Measurements from ENCODE around the gene ANAPC7. TPM values are rescaled to one million over a fixed set of nuclear protein-coding genes. Genes with fewer than 3 reads are reported as not detected.

The ANAPC7 gene
- polyA plus RNA-seq, 1 of the 3 experiments (the other 2 are of a cell fraction) = 58.9 TPM

DNA sequence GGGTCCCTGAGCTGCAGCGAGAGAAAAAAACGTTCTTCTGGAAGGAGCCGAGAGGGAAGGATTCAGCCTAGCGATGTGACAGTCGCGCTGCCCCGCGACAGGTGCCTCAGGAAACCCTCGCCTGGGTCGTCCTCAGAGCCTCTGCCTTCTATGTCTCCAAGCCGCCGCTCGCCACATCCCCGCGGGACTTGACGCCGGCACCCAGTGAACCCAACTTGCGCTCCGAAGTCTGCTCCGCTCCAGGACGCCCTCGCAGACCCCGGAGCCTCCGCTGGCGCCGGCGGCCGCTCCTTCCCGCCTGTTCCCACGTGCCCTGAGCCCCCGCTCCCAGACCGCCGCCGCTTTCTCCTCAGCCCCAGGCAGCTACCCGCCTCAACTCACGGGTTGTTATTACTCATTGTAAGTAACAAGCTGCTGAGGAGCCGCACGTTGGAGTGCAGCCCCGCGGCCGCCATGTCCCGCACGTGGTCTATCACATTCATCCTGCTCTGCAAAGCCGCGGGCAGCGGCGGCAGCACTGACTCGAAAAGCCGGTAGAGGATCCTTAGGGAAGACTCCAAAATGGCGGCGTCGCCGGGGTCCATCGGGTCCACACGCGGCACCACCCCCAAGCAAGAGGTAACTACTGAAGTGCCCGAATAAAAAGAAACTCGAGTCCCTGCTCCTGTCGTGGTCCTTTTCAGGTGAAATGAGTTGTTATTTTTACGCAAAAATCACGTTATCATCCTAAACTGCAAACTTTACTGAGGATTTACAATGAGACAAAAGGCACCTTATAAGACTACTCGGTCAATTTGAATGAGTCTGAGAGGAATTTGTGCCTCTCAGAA, at the start of gene ANAPC7 (continued):
- TF ChIP-seq, protein P1, sequence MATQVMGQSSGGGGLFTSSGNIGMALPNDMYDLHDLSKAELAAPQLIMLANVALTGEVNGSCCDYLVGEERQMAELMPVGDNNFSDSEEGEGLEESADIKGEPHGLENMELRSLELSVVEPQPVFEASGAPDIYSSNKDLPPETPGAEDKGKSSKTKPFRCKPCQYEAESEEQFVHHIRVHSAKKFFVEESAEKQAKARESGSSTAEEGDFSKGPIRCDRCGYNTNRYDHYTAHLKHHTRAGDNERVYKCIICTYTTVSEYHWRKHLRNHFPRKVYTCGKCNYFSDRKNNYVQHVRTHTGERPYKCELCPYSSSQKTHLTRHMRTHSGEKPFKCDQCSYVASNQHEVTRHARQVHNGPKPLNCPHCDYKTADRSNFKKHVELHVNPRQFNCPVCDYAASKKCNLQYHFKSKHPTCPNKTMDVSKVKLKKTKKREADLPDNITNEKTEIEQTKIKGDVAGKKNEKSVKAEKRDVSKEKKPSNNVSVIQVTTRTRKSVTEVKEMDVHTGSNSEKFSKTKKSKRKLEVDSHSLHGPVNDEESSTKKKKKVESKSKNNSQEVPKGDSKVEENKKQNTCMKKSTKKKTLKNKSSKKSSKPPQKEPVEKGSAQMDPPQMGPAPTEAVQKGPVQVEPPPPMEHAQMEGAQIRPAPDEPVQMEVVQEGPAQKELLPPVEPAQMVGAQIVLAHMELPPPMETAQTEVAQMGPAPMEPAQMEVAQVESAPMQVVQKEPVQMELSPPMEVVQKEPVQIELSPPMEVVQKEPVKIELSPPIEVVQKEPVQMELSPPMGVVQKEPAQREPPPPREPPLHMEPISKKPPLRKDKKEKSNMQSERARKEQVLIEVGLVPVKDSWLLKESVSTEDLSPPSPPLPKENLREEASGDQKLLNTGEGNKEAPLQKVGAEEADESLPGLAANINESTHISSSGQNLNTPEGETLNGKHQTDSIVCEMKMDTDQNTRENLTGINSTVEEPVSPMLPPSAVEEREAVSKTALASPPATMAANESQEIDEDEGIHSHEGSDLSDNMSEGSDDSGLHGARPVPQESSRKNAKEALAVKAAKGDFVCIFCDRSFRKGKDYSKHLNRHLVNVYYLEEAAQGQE (IDR thresholded peaks at IDR 0.05; ENCODE audit: low read depth, low read length) = peak; percentile 33; the same call in 1 of the 2 replicates
- TF ChIP-seq, protein P2, sequence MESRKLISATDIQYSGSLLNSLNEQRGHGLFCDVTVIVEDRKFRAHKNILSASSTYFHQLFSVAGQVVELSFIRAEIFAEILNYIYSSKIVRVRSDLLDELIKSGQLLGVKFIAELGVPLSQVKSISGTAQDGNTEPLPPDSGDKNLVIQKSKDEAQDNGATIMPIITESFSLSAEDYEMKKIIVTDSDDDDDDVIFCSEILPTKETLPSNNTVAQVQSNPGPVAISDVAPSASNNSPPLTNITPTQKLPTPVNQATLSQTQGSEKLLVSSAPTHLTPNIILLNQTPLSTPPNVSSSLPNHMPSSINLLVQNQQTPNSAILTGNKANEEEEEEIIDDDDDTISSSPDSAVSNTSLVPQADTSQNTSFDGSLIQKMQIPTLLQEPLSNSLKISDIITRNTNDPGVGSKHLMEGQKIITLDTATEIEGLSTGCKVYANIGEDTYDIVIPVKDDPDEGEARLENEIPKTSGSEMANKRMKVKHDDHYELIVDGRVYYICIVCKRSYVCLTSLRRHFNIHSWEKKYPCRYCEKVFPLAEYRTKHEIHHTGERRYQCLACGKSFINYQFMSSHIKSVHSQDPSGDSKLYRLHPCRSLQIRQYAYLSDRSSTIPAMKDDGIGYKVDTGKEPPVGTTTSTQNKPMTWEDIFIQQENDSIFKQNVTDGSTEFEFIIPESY (IDR thresholded peaks at IDR 0.05; ENCODE audit: borderline replicate concordance, low read depth) = no peak
- TF ChIP-seq EZH2phosphoT487 (IDR thresholded peaks at IDR 0.05; ENCODE audit: borderline replicate concordance, low read depth) (no peak), MXI1 (IDR thresholded peaks at IDR 0.05; ENCODE audit: low read depth, low read length) (peak; percentile 99), NFIC (IDR thresholded peaks at IDR 0.05; ENCODE audit: borderline replicate concordance) (no peak), JUND (IDR thresholded peaks at IDR 0.05) (no peak), SIN3A (IDR thresholded peaks at IDR 0.05; ENCODE audit: borderline replicate concordance, low read depth, low read length) (peak; percentile 92; the same call in 1 of the 2 replicates), MEF2A (IDR thresholded peaks at IDR 0.05; ENCODE audit: borderline replicate concordance, low read depth) (no peak), GABPA (IDR thresholded peaks at IDR 0.05; ENCODE audit: low read depth) (no peak), CHD2 (IDR thresholded peaks at IDR 0.05; ENCODE audit: low read length, partially characterized antibody) (no peak), YY1 (IDR thresholded peaks at IDR 0.05; ENCODE audit: low read depth) (peak; percentile 94)
- TF ChIP-seq, protein P3, sequence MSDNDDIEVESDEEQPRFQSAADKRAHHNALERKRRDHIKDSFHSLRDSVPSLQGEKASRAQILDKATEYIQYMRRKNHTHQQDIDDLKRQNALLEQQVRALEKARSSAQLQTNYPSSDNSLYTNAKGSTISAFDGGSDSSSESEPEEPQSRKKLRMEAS (IDR thresholded peaks at IDR 0.05; ENCODE audit: low read depth) = no peak; the same call in none of the 2 replicates

DNA sequence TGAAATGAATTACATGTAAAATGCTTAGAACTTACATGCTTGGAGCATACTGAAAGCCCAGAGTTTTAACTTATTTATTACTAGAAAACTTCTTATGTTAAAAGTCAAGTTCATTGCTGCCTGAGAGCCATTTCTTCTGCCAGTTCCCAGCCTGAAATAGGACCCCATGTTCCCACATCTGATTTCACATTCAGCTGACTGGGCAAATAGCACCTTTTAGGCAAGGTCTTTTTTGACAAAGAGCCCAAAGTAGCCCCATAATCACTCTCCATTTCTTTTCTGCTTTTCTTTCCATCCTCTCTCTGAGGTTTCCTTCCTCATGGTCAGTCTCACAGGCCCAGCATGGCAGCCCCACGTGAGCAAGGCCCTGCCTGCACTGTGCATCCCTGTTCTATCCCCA, 47.8 kb upstream of the ANAPC7 start:
- Histone ChIP-seq H3K36me3 (replicated peaks in 1 of 2; ENCODE audit: control insufficient read depth in 1 of 2, insufficient read depth in 2 of 2, low read length in 1 of 2) (peaks cover 16 to 34% of the 10 kb centered on the region in 2 experiments), H3K9me2 (no peaks in the 10 kb centered on the region), H3K4me1 (ENCODE audit: control insufficient read depth in 1 of 2, insufficient read depth in 2 of 2, low read depth in 1 of 2, low read length in 1 of 2) (no peaks in the 10 kb centered on the region; a peak in 1 of 4 replicates), H2AFZ (ENCODE audit: low read depth) (no peak overlapping the region), H3K4me2 (no peak overlapping the region), H3K79me2 (ENCODE audit: insufficient read depth) (peaks cover 41% of the 10 kb centered on the region), H3F3A (replicated peaks; ENCODE audit: insufficient read depth) (peaks cover 16% of the 10 kb centered on the region), H3K27me3 (ENCODE audit: insufficient read depth) (no peaks in the 10 kb centered on the region), H3K4me3 (ENCODE audit: low read depth in 2 of 2, low read length in 1 of 2) (no peak overlapping the region), H3K9me3 (no peaks in the 10 kb centered on the region), H3K9ac (no peak overlapping the region), H4K20me1 (ENCODE audit: insufficient read depth) (peaks cover 12% of the 10 kb centered on the region; the same call in 1 of the 2 replicates), H3K27ac (ENCODE audit: low read depth in 2 of 2, low read length in 1 of 2) (no peak overlapping the region)
- 94% methylated on average over 1 of the region's 1 CpG for WGBS (ENCODE audit: low lambda C conversion rate)
- no peak for TF ChIP-seq SMC3 (IDR thresholded peaks at IDR 0.05; ENCODE audit: low read depth, low read length)
- POLR2A ChIA-PET = interaction anchor here (4.4 kb wide), 1 partner anchor 17 kb away, joined by 26 read pairs; the partner anchor contains the start of genes FAM216A and GPN3
- CTCF ChIA-PET = interaction anchor here (0.7 to 7.1 kb wide), 7 partner anchors 8 to 376 kb away, joined by 3 to 101 read pairs (median 11); partner anchors contain the start of gene FAM216A
- DNase-seq = no peak

Measured in SK-N-SH (cell line).